DMS53 treated with DMSO at 0.1 percent for 48 hours (cell line): Measurements from ENCODE around the gene EGFL6.
A peak's percentile ranks its signal among the peaks of the same experiment; 100 is the strongest.
"Not testable (repeated sequence)": the region's sequence is repeated elsewhere in the genome, so short reads cannot be mapped to it uniquely, and the experiment has no call there.

Experiments used
- DNase-seq: peaks from one replicate; lab custom pipeline; 2025; ENCODE audit not compliant: unreplicated experiment; lab: John Stamatoyannopoulos, UW

Gene EGFL6

DNA sequence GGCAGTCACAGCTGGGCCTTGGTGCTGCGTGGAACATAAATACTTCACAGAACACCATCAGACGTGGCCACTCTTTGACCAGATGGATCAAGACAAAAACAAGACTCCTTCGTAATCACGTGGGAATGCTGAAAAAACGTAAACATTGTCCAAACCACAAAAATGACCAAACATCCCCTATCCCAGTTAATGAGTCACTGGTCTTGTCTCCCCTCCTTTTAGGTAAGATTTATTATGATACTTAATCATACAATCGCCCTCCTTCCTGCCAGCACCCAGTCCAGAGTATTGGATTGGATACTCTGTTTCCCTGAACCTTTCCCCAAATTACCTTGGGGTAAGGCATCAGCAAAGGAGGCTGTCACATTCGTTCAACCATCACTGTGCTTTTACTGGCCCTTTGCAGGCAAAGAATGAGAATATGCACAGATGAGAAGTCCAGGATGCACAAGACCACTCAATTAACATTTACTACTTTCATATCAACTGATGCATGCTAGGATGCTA is 82.9 kb downstream of the EGFL6 start:
- DNase-seq = no peak

DNA sequence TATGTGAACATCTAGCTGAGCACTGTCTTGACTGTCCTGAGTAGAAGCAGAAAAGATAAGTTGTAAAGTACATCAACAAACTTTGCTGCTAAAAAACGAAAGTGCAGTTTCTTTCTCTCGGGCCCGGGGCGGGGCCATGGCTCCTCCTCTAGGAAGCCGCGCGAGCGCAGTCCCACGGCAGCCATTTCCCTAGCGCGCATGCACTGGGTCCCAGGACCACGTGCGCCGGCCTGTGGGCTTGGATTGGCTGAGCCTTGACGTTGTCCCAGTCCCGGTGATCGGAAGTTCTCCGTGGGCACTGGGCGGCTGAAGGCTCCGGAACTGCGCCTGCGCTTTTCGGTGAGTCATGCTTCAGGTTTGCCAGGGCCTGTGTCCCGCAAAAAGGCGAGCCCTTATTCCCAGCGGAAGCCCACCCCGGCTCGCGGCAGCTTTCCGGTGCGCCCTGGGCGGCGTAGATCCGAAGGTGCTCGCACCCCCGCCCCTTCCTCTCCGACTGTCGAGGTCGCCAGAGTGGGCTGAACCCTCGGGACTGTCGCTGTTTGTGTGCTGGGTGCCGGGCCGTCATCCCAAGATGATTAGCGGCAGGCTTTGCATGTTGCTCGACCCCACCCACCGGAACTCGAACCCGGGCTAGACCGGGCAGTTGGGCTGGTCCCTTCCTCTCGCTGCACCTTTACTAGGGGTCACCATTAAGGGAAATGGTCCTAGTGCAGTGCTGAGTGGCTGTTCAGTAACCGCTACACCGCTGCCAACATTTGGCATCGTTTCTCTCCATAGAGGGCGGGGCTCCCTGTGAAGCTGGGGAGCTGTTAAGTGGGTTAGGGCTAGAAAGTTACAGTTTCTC is 83.7 kb downstream of the EGFL6 start, which contains the start of gene TCEANC:
TCEANC (plus strand) TSS at position 292 of the 844 bp plus-strand sequence. CDS start 9,368 bp downstream, outside the sequence.
- DNase-seq = peak; percentile 66

DNA sequence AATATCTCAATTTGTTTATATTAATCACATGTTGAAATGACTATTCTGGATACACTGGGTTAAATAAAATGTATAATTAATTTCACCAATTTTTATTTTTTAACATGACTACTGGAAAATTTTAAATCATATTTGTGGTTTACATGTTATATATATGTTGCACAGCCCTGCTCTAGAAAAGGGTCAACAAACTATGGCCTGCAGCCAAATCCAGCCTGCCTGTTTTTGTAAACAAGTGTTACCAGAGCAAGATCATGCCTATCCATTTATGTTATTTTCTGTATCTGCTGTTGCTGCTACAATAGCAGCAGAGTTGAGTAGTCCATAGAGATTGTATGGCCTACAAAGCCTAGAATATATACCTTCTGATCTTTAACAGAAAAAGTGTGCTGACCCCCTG is 84.7 kb downstream of the EGFL6 start:
- DNase-seq = no peak

DNA sequence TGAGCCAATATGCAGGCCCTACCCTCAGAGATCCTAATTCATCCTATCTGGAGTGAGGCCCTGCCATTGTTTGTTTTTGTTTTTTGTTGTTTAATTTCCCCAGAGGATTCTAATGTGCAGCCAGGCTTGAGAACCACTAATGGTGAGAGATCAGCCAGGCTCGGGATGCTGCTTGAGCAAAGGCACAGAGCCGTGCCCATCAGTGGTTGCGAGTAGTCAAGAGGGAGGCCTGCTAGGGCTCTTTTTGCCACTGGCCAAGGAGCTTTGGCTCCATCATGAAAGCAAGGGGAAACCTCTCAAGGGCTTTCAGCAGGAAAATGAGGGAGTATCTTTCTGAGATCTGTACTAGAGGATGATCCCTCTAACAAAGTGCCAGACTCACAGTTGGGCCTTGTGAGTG is 86.3 kb downstream of the EGFL6 start:
- DNase-seq = no peak

DNA sequence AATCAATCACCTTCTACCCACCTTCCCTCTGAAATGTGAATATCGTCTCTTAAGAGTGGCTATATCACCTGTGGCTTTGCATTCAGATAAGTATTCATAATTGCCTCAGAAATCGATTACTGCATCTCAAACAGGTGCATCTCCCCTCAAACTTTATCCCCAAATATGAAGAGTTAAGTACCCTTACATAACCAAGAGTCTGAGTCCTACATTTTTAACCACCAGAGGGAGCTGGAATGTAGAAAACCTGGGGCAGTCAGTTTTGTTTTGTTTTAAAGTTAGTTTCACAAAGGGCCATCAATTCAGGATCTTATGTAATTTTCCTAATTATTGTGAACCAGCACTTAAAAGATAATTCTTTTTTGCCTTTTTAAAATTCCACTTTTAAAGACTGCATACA is 89.2 kb downstream of the EGFL6 start:
- peak; percentile 1 for DNase-seq

DNA sequence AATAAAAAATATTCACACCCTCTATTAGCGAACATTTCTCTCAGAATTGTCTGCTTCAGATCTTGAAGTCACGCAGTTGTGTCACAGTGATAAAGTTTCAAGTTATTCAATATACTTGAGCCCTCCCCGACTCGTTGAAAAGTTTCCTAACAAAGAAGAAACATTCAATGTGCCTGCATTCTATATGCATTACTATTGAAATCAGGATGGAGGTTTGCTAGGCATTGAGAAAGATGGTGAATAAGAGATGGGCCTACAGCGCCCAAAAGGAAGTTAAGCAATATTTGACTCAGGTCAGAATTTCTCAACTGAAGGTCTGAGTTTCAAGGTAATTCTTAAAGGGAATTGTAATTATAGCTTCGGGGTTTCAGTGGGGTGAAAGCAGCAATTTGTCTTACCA is 89.7 kb downstream of the EGFL6 start:
- DNase-seq = no peak

DNA sequence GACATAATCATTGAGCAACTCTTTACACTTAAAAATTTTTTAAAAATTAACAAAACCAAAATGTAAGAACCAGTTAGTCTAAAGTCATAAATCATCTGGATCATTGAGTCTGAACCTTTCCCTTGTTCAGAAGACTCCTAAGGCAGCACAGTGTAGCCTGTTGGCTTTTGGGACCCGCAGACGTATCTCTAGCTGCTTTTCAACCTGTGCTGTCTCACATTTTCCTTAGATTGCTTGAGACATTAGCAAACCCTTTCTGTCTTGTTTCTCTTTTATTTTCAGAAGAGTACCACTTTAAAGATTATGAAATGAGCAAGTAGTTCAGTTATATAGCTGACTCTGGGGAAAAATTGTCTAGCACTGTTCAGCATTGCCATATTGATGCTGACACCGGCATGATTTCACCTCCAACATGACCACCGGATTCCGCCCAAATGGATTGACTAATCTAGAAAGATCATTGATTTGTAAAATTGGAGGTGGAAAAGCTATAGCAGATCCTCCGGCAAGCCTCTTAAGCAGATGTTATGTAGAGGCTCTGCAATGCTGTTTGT is 92.4 kb downstream of the EGFL6 start:
- DNase-seq = no peak

DNA sequence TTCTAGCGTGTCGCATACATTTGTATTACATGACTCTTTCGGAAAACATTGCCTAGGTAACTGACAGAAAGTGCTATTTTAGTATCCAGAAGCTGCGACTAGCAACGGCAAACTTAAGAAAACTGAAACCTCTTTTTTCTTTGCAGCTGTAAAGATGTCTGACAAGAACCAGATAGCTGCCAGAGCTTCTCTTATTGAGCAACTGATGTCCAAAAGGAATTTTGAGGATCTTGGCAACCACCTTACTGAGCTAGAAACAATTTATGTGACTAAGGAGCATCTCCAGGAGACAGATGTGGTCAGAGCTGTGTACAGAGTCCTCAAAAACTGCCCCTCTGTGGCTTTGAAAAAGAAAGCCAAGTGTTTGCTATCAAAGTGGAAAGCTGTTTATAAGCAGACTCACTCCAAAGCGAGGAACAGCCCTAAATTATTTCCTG is 93.0 kb downstream of the EGFL6 start:
- DNase-seq = no peak

DNA sequence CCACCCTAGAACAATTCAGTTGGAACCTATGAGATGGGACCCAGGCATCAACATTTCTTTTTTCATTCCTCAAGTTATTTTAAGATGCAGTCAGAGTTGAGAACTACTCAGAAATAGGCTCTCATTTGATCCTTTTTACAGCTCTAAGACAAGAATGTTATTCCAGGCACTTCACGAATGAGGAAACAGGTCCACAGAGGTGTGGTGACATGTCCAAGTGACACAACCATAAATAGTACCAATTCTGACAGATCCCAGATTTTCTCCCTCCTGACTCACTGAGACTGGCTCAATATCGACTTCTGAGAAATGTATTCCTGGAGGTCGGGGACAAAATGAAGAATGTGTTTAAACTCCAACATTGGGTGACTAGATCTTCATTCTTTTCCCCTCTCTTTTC is 94.6 kb downstream of the EGFL6 start:
- no peak for DNase-seq

DNA sequence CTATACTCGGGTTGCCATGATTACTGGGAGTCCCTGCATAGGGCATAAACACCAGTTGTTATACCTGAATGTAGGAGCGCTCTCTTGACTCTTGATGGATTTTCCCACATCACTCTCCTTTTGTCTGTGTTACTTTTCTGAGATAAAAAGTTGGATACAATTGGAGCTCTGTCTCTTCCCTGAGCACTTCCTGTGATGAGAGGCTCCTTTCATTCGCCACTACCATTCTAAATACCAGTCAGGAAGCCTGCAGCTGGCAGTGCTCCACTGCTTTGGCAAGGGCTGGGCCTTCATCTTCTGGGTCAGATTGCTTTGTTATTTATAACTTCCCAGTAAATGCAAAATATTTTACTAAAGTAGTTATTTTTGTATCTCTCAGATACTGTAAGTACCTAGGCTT is 97.4 kb downstream of the EGFL6 start:
- no peak for DNase-seq

DNA sequence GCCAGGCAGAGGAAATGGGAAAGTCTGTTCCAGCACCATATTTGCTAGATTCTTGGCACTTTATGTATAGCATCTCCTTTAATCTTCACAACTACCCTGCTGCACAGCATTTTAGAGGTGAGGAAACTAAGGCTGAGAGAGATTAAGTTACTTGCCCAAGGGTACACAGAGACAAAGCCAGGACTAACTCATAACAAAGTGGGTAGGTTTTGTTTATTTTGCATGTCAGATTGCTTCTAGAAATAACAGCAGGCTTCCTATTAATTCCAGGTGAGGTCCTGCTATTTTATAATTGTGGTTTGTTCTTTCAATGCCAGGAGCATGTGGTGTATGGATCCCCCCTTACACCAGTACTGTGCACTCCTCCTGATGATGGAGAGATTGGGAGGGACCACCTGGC is 98.5 kb downstream of the EGFL6 start:
- DNase-seq = no peak

DNA sequence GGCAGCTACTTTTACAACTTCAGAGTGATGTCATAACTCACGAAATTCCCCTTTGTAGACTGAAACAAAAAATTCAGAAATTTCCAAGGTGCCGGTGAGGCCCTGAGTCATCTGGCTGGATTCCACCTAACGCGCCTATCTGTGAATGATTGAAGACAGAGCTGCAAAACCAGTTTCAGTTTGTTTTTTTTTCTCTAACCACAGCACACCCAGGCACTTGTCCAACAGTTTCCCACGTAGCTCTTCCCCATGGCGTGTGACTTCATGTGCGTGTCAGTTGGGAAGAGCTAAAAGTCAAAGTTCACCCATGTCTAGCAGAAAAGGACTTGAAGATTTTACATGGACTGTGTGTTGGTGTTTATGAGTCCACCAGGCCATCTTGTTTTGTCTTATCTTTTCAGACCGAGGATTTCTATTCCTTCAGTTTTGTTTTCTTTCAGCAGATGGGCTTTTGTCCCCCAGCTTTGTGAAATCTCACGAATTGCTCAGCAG is 99.9 kb downstream of the EGFL6 start:
- DNase-seq = peak; percentile 75

DNA sequence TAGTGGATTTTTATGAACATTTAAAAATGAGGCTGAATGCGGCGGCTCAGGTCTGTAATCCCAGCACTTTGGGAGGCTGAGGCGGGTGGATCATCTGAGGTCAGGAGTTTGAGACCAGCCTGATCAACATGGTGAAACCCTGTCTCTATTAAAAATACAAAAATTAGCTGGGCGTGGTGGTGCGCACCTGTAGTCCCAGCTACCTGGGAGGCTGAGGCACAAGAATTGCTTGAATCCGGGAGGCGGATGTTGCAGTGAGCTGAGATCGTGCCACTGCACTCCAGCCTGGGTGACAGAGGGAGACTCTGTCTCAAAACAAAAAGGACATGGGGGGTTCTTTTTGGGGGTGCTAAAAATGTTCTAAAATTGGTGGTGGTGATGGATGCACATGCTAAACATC is 100.4 kb downstream of the EGFL6 start:
- DNase-seq = not testable (repeated sequence)

DNA sequence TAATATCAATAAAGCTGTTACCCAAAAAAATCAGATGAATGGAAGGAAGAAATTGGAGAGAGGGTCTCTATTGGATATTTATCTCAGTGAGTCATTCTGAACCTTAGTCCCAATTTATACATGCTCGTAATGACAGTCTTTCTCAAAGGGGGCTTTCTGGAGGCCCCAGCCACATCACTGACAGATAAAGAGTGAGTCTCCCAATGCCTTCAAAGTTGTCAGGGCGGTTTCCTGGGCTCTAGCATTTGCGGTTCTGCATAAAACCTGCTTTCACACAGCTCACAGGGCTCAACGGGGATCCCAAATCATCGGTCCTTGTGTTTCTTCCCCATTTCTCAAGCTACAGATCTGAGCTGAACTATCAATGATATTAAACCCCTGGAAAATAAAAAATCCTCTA is 100.8 kb downstream of the EGFL6 start:
- no peak for DNase-seq

DNA sequence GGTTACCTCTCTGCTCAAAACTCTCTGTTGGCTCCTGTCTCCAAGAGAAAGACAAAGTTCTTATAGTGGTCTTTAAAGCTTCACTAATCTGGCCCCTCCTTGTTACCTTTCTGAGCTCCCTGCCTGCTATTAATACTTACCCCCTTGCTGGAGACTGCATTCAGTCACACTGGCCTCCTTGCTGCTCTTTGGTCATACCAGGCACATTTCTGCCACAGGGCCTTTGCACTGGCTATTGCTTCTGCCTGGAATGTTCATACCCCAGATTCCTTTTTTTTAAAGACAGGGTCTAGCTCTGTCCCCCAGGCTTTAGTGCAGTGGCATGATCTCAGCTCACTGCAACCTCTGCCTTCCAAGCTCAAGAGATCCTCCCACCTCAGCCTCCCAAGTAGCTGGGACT is 103.6 kb downstream of the EGFL6 start:
- DNase-seq = no peak

DNA sequence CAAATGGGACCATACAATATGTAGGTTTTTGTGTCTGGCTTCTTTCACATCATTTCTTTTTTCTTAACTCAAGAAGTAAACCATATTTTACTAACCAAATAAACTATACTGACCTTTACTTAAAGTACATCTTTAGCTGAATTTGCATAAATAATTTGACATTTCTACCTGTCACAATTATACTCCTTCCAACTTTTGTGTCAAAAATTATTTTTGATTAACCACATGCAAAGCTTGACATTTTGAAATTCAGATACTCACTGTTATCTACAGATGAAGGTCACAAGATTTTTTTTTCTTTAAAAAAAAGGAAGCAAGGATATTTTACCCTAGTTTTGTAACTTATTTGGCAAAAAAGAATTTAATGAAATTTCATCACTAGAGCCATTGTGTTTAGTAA is 107.5 kb downstream of the EGFL6 start:
- DNase-seq = no peak

DNA sequence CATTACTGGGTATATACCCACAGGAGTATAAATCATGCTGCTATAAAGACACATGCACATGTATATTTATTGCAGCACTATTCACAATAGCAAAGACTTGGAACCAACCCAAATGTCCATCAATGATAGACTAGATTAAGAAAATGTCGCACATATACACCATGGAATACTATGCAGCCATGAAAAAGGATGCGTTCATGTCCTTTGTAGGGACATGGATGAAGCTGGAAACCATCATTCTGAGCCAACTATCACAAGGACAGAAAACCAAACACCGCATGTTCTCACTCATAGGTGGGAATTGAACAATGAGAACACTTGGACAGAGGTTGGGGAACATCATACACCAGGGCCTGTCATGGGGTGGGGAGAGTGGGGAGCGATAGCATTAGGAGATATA is 110.3 kb downstream of the EGFL6 start:
- not testable (repeated sequence) for DNase-seq

DNA sequence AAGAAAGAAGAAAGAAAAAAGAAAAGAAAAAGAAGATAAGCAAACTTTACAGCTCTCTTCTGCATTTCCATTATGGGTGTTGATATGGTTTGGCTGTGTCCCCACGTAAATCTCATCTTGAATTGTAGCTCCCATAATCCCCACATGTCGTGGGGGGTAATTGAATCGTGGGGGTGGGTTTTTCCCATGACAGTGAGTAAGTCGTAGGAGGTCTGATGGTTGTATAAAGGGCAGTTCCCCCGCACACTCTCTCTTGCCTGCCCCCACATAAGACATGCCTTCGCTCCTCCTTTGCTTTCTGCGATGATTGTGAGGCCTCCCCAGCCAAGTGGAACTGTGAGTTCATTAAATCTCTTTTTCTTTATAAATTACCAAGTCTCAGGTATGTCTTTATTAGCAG is 112.2 kb downstream of the EGFL6 start:
- no peak for DNase-seq
